ENCODE measurements around the gene CD99L2. TPM values are rescaled to one million over a fixed set of nuclear protein-coding genes. Genes with fewer than 3 reads are reported as not detected.

The CD99L2 gene
- total and polyA plus RNA-seq, 3 donors from 2014 or later = 35.4 to 56.6 (median 36.5) TPM

DNA sequence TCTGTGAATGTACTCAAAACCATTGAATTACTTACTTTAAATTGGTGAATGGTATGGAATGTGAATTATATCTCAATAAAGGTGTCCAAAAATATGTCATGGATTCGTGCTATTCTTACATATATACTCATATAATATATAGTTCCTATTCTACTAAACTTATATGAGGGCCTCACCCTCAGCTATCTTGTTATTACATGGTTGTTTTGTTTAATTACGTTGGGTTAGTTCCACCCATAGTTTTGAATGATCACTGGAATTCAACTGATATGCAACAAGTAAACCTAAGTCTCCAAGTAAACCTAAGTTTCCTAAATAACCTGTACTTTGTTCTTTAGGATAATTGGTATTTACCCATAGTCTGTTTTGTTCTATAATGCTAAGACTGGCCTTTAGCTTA is 30.6 kb upstream of the CD99L2 start:
- H3K4me1 ChIP-seq = no peaks in the 10 kb centered on the region
- no peak overlapping the region for H3K4me3 ChIP-seq
- H3K27ac ChIP-seq = no peak overlapping the region
- intact Hi-C loops (cut with DNase I; ENCODE audit: low total_unique reads) = no loop called here
- WGBS, 2 donors = 82 to 95% methylated on average over 2 of the region's 2 CpGs
- no peaks in the 10 kb centered on the region for H3K27me3 ChIP-seq
- H3K36me3 ChIP-seq (ENCODE audit: low read depth, missing control alignments) = no peaks in the 10 kb centered on the region
- no peak for DNase-seq
- H3K9me3 ChIP-seq = no peaks in the 10 kb centered on the region
- no peak for TF ChIP-seq POLR2A (IDR thresholded peaks at IDR 0.05)
- TF ChIP-seq, protein P1, sequence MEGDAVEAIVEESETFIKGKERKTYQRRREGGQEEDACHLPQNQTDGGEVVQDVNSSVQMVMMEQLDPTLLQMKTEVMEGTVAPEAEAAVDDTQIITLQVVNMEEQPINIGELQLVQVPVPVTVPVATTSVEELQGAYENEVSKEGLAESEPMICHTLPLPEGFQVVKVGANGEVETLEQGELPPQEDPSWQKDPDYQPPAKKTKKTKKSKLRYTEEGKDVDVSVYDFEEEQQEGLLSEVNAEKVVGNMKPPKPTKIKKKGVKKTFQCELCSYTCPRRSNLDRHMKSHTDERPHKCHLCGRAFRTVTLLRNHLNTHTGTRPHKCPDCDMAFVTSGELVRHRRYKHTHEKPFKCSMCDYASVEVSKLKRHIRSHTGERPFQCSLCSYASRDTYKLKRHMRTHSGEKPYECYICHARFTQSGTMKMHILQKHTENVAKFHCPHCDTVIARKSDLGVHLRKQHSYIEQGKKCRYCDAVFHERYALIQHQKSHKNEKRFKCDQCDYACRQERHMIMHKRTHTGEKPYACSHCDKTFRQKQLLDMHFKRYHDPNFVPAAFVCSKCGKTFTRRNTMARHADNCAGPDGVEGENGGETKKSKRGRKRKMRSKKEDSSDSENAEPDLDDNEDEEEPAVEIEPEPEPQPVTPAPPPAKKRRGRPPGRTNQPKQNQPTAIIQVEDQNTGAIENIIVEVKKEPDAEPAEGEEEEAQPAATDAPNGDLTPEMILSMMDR (IDR thresholded peaks at IDR 0.05) = no peak

DNA sequence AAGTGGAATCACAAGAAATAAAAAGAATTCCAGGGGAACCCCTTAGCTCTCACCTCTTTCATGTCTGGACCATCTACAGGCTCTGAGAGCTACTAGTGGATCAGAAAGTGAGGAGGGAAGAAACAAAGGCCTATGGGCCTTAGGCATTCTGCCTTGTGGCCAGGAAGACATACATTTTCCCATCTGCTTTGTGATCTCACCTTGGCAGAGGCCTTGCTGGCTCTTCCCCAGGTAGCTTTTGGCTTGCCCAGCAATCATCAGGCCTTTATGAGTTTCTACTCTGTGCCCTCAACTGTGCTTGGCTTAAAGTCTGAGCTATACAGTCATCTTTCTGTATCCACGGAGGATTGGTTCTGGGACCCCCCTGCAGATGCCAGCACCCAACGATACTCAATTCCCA is 28.3 kb upstream of the CD99L2 start:
- Histone ChIP-seq H3K9me3 (no peaks in the 10 kb centered on the region), H3K4me3 (no peak overlapping the region), H3K36me3 (ENCODE audit: low read depth, missing control alignments) (no peaks in the 10 kb centered on the region), H3K27me3 (no peaks in the 10 kb centered on the region), H3K27ac (no peak overlapping the region), H3K4me1 (no peaks in the 10 kb centered on the region)
- WGBS, 2 donors = 90 to 94% methylated on average over 2 of the region's 2 CpGs
- no peak for DNase-seq
- intact Hi-C loops (cut with DNase I; ENCODE audit: low total_unique reads) = no loop called here
- no peak for TF ChIP-seq POLR2A (IDR thresholded peaks at IDR 0.05)
- TF ChIP-seq, protein P1 (IDR thresholded peaks at IDR 0.05) = no peak

DNA sequence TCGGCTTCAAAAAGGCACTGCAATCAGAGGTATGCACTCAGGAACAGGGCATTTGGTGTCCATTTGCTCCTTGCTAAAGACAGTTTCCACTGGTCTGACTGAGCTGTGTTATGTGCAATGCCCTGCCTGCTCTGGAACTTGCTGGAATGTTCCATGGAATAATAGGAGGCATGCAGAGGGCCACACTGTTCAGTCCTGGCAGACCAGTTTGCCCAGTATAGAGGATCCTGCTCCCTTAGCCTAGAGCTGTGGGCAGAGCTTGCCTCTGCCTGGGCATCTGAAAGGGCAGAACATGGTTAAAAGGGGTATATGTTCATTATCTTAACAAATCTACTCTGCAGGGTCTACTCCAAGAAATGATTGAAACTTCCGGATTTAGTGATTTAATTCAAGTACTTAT is 27.8 kb upstream of the CD99L2 start:
- intact Hi-C loops (cut with DNase I; ENCODE audit: low total_unique reads) = no loop called here
- Histone ChIP-seq H3K27ac (no peak overlapping the region), H3K9me3 (no peaks in the 10 kb centered on the region), H3K36me3 (ENCODE audit: low read depth, missing control alignments) (no peaks in the 10 kb centered on the region), H3K4me3 (no peak overlapping the region), H3K27me3 (no peaks in the 10 kb centered on the region), H3K4me1 (no peaks in the 10 kb centered on the region)
- DNase-seq = no peak
- TF ChIP-seq POLR2A (IDR thresholded peaks at IDR 0.05) = no peak
- TF ChIP-seq, protein P1 (IDR thresholded peaks at IDR 0.05) = no peak
- 80% methylated on average over 2 of the region's 2 CpGs for WGBS, 2 donors

DNA sequence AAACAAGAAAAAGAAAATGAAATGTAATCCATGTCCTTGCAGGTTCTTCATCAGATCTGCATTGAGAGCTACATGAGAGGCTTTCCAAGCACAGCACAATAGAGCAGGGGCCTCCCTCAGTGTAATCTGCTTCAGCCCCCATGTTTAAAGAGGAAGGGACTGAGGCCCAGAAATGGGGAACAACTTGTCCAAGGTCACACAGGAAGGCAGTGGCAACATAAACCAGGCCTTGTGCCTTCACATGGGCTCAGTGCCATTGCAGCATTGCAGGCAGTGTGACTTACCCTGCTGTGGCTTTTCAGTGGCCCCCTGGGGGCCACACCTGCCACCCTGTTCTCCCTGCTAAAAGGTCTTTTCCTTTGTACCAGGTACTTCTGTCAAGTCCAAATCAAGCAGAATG is 20.9 kb upstream of the CD99L2 start:
- Histone ChIP-seq H3K9me3 (no peaks in the 10 kb centered on the region), H3K4me1 (no peaks in the 10 kb centered on the region), H3K36me3 (ENCODE audit: low read depth, missing control alignments) (no peaks in the 10 kb centered on the region), H3K27ac (no peak overlapping the region), H3K4me3 (no peak overlapping the region), H3K27me3 (no peaks in the 10 kb centered on the region)
- DNase-seq = no peak
- intact Hi-C loops (cut with DNase I; ENCODE audit: low total_unique reads) = no loop called here
- no peak for TF ChIP-seq POLR2A (IDR thresholded peaks at IDR 0.05)
- TF ChIP-seq, protein P1 (IDR thresholded peaks at IDR 0.05) = no peak

DNA sequence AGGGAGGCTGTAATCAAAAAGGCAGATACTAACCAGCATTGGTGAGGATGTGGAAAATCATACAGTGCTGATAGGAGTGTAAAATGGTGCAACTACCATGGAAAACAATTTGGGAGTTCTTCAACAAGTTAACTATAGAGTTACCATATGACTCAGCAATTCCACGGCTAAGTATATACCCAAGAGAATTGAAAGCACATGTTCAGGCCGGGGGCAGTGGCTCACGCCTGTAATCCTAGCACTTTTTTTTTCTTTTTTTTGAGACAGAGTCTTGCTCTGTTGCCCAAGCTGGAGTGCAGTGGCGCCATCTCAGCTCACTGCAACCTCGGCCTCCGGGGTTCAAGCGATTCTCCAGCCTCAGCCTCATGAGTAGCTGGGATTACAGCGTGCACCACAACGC is 15.0 kb upstream of the CD99L2 start:
- no peak overlapping the region for H3K4me3 ChIP-seq
- no peaks in the 10 kb centered on the region for H3K9me3 ChIP-seq
- DNase-seq = no peak
- intact Hi-C loops (cut with DNase I; ENCODE audit: low total_unique reads) = no loop called here
- no peak overlapping the region for H3K27ac ChIP-seq
- H3K4me1 ChIP-seq = no peaks in the 10 kb centered on the region
- no peak for TF ChIP-seq POLR2A (IDR thresholded peaks at IDR 0.05)
- TF ChIP-seq, protein P1 (IDR thresholded peaks at IDR 0.05) = no peak
- WGBS, 2 donors = 83 to 89% methylated on average over 9 of the region's 9 CpGs
- H3K27me3 ChIP-seq = no peaks in the 10 kb centered on the region
- H3K36me3 ChIP-seq (ENCODE audit: low read depth, missing control alignments) = no peaks in the 10 kb centered on the region
